Fibroblast of skin of left quadriceps (primary cell): ENCODE measurements around the gene DSN1.
A peak's percentile ranks its signal among the peaks of the same experiment; 100 is the strongest.
"Not testable (repeated sequence)": the region's sequence is repeated elsewhere in the genome, so short reads cannot be mapped to it uniquely, and the experiment has no call there.

Experiments used
- DNase-seq, 2 experiments: peaks; one replicate each; pipeline ENCODE4 v3.0.0-alpha.2; 2013; ENCODE audit warnings: low read depth in 2 of 2

Gene DSN1, protein sequence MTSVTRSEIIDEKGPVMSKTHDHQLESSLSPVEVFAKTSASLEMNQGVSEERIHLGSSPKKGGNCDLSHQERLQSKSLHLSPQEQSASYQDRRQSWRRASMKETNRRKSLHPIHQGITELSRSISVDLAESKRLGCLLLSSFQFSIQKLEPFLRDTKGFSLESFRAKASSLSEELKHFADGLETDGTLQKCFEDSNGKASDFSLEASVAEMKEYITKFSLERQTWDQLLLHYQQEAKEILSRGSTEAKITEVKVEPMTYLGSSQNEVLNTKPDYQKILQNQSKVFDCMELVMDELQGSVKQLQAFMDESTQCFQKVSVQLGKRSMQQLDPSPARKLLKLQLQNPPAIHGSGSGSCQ

GRCh38 chr20:36773597-36774390 is at the start of gene DSN1:
Gene DSN1 (minus strand): TSS chr20:36773763. CDS start chr20:36771458, 2,305 bp downstream.
- peak; percentile 93 for DNase-seq

DNA sequence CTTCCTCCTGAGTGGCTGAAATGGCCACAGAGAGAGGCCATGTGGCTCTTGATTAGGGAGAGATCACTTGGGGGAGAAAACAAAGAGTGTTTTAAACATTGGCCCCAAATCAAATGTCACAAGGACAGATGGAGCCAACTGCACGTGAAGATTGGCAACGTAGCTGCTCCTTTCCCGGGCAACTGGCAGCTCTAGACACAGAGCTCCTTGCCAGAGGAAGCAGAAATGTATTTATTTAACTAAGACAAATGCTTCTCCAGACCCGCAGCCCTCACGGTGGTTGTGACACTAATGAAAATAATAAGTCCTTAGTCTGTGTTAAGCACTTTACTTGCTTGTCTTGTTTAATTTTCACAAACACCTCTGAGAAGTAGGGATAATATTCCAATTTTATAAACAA is 49.6 kb upstream of the DSN1 start:
- DNase-seq: no peak

- DNase-seq: no peak
Measured at GRCh38 chr20:36821964-36822437, 48.4 kb upstream of the DSN1 start.

DNA sequence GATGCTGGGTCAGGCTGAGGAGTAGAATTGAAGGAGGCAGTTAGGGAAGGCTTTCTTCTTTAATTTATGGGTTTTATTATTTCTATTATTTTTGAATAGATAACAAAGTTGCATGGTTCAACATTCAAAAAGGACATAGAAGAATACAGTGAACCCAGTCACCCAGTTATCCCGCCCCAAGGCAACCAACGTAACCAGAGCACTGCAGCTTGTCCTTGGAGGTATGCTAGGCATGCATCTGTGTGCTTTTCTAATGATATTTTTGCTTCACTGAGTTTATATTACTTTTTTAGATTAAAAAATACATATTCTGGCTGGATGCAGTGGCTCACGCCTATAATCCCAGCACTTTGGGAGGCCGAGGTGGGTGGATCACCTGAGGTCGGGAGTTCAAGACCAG is 47.4 kb upstream of the DSN1 start:
- DNase-seq: no peak

GRCh38 chr20:36820073-36820472 is 46.5 kb upstream of the DSN1 start:
- DNase-seq: no peak

GRCh38 chr20:36819659-36820058 is 46.1 kb upstream of the DSN1 start:
- DNase-seq: no peak

DNA sequence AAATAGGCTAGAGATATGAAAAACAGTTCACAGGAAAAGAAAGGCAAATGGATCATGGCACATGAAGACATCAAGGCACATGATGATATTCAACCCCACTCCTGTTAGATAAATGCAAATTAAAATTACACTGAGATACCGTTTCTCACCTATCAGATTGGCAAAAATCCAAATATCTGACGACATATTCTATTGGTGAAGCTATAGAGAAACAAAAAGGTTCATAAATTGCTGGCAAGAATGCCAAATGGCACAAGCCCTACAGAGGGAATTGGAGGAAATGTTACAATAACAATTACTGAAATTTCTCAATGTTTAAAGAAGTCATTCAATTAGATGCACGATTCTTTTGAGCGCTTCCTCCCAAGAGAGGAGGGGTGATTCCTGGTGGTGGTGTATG is 45.3 kb upstream of the DSN1 start:
- no peak for DNase-seq

DNA sequence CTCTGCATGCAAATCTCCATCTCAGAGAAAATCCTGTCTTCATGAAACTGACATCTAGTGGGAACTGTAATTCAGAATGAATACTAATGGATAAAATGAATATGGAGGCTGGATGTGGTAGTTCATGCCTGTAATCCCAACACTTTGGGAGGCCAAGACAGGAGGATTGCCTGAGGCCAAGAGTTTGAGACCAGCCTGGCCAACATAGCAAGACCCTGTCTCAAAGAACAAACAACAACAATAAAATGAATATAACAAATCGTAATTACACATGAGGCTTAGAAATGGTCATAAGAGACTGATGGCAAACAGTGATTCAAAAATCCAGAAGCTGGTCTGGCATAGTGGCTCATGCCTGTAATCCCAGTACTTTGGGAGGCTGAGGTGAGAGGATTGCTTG is 44.6 kb upstream of the DSN1 start:
- no peak for DNase-seq

DNA sequence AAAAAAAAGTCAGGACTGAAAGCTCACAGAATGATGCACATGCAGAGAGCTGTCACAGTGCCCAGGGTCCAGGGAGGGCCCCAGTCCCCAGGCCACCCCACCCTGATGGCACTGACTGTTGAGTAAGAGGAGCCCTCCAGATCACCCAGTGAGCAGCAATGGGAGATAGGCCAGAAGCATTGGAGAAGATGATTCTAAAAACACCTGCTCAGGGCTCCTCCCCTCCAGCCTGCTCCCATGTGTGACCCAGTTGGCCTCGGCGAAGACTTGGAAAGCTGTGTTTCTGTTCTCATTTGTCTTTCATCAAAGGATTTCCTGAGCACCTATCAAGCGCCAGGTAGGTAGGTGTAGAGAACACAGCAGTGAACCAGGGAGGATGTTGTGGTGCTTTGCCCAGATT is 43.9 kb upstream of the DSN1 start:
- no peak for DNase-seq

- DNase-seq: no peak
Measured at GRCh38 chr20:36815454-36816091, 42.0 kb upstream of the DSN1 start.

DNA sequence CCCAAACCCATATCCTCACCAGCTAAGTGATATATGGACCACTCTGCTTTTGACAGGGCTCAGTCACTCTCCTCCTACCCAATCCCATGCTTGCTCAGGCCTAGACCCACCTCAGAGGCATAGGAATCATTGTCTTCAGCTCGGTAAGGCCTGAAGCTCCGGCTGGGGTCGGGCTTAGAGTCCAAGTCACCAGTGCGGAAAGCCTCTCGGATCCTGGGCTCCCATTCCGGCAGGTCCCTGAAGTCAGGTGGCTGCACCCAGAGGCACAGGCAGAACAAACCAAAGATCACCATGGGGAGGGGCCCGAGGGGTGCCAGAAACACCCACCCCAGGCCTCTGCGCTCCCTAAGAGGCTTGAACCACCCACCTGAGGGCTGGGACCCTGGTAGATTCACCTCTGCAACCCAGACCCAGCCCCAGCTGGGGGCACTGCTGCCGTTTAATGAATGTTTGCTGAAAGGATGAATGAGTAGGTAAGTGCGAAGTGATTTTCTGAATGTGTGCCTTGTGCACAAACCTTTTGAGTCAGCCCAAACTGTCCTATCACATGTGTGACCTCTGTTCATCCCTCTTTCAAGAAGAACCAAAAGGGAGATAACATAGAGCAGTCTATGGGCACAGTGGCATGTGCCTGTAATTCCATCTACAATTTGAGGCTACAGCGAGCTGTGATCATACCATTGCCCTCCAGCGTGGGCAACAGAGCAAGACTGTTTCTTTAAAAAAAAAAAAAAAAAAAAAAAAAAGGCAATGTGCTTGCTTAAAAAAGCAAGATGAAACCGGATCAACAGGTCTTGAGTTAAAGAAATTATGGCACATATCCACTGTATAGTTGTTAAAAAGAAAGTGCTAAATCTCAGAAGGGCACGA is 39.3 kb upstream of the DSN1 start:
- no peak for DNase-seq

DNA sequence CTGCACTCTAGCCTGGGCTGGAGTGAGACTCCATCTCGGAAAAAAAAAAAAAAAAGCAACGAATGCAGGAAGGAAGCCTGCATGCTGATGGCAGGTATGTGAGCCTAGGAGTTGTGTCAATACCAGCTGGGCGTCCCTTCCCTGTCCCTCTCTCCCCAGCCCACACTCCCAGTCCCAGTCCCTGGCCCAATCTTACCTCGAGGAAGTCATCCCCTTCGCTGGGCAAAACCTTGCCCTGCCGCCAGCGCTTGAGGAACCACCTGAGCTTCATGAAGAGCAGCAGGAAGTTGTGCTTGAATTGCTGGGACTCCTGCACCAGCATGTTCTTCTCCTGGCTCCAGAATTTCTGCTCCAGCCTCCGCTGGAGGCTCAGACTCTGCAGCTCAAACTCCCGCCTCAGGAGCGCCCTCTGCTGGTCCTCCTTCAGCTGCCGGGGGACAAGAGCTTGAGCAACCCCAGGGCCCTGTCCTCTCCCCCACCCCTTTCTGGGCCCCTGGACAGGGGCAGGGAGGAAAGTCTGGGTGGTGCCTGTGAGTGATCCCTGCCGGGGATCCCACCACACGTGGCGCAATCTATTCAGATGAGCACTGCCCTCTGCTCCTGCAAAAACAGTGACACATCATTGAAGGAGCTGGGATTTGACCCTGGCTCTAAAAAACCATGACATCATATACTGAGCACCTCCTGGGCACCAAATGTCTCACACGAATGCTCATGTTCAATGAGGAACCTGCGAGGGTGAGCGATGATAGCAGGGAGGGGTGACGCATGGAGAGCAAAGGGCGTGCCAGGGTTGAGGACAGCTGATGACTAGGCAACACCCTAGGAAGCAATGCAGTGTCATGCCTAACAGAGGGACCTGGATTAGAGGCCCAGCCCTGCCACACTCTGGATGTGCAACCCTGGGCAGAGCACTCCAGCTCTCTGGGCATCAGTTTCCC is 35.0 kb upstream of the DSN1 start:
- peak; percentile 5 to 13 for DNase-seq

DNA sequence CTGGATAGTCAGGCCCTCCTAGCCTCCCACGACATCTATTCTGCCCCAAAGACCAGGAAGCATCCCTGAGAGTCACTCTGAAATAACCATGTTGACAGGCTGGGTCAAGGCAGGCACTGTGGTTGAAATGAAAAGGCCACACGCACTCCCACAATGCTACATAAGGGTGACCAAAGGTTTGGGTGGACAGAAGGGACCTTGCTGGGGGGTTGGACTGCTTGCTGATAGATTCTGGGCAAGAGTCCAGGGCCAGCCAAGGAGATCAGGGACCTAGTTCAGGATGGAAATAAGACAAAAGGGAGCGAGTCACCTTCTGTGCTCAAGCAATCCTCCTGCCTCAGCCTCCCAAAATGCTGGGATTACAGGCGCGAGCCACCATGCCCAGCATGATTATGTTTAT is 32.5 kb upstream of the DSN1 start:
- DNase-seq: no peak

DNA sequence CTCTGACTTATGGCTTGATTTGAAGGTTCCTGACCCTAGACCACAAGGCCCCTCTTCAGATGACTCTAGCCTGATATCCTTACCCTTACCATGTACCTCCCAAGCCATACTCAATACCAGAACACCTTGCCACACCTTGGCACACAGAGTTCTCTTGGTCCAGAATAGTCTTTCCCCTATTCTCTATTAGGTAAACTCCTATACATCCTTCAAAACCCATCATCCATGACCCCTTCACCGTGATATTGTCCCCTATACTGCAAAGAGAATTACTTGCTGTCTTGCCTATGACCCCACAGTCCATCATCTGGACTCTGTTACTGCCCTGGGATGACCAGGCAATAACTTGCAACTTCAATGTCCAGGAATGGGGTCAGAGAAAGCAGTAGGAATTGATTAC is 31.8 kb upstream of the DSN1 start:
- DNase-seq: no peak

DNA sequence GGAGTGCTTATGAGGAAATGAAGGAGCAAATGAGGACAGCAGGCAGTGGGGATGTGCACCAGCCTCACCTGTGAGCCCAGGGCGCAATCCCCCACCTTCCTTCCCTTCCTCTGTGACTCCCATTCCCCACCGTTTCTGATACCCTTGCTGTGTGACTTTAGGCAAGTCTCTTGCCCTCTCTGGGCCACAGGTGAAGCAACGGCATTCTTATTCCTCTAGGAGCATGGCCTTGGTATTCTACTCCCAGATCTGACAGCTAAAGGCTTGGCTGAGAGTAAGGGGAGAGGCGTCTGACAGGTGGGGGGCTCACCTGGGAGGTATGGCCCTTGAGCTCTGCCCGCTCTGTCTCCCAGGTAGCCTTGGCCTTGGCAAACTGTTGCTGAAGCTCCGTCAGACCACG is 30.9 kb upstream of the DSN1 start:
- DNase-seq: no peak

- DNase-seq: peak; percentile 15 to 20
Measured at GRCh38 chr20:36802326-36803222, 29.0 kb upstream of the DSN1 start.

GRCh38 chr20:36800410-36800809 is 26.8 kb upstream of the DSN1 start:
- no peak for DNase-seq

DNA sequence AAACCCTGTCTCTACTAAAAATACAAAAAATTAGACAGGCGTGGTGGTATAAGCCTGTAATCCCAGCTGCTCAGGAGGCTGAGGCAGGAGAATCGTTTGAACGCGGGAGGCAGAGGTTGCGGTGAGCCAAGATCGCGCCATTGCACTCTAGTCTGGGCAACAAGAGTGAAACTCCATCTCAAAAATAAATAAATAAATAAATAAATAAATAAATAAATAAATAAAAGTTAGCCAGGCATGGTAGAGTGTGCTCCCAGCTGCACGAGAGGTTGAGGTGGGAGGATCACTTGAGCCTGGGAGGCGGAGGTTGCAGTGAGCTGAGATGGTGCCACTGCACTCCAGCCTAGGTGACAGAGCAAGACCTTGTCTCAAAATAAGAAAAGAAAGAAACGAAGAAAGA is 25.8 kb upstream of the DSN1 start:
- DNase-seq: not testable (repeated sequence)

DNA sequence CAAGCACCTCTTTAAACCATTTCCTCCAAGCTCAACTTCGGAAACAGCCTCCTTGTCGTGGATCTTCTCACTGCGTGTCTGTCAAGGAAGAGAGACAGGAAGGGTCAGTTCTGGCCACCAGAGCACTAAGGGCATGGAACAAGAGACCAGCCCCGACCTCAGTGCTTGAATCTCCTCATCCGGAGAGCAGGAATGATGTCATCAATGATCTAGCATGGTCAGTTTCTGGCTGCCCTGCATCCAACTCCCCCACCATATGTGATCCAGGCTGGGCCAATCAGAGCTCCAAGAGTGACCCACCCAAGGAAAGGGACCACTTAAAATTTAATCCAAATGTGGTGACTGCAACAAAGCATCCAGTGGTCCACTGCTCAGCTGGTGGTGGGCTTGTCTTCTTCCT is 23.3 kb upstream of the DSN1 start:
- DNase-seq: no peak
